ENCODE measurements around the gene CHMP4A.

GRCh38 chr14:24216345-24216699, 3.0 kb upstream of the CHMP4A start:
- no peak for TF ChIP-seq POLR2A (IDR thresholded peaks at IDR 0.05)
- no peak for TF ChIP-seq CTCF (IDR thresholded peaks at IDR 0.05)
